Coronary artery (tissue), 2 donors: ENCODE results near the gene NTNG1.
"Not testable (repeated sequence)": the region's sequence is repeated elsewhere in the genome, so short reads cannot be mapped to it uniquely, and the experiment has no call there.

ENCODE experiments used
- DNase-seq: peaks from one replicate; pipeline ENCODE4 v3.0.0-alpha.2; 2017; ENCODE audit warnings: low spot score
- H3K27ac ChIP-seq, 2 donors: fragments of 200-600 bp; sonication (generic); one replicate each; pipeline ENCODE4 v1.5.1; 2016 to 2019
- H3K4me3 ChIP-seq: fragments of 200-600 bp; sonication (generic); 2 replicates; pipeline ENCODE4 v1.5.1; 2016; ENCODE audit warnings: mild to moderate bottlenecking, moderate library complexity
- CTCF ChIP-seq: fragments of 200-600 bp; sonication (generic); IDR thresholded peaks from one replicate; pipeline ENCODE4 v1.5.1; 2019; ENCODE audit warnings: antibody characterized with exemption

The NTNG1 gene

GRCh38 chr1:107153014-107153413, 12.2 kb downstream of the NTNG1 start:
- Histone ChIP-seq H3K27ac (no peak overlapping the region), H3K4me3 (no peak overlapping the region)
- no peak for TF ChIP-seq CTCF
- DNase-seq = no peak

GRCh38 chr1:107158496-107158895, 17.7 kb downstream of the NTNG1 start:
- no peak for DNase-seq
- TF ChIP-seq CTCF = no peak
- no peak overlapping the region for H3K4me3 ChIP-seq
- no peak overlapping the region for H3K27ac ChIP-seq

GRCh38 chr1:107158991-107159390, 18.2 kb downstream of the NTNG1 start:
- Histone ChIP-seq H3K27ac (no peak overlapping the region), H3K4me3 (no peak overlapping the region)
- no peak for DNase-seq
- TF ChIP-seq CTCF = no peak

- no peak for DNase-seq
- TF ChIP-seq CTCF = no peak
Observed at GRCh38 chr1:107162745-107163144, 21.9 kb downstream of the NTNG1 start.

GRCh38 chr1:107164901-107165300, 24.1 kb downstream of the NTNG1 start:
- DNase-seq, H3K27ac ChIP-seq, H3K4me3 ChIP-seq: not testable (repeated sequence)

More at GRCh38 chr1:107162745-107163144, 21.9 kb downstream of the NTNG1 start:
- Histone ChIP-seq H3K4me3 (no peak overlapping the region), H3K27ac (no peak overlapping the region)

GRCh38 chr1:107169615-107170014, 28.8 kb downstream of the NTNG1 start:
- H3K4me3 ChIP-seq = no peak overlapping the region
- no peak overlapping the region for H3K27ac ChIP-seq
- no peak for TF ChIP-seq CTCF
- DNase-seq = no peak

- no peak for TF ChIP-seq CTCF
- no peak overlapping the region for H3K27ac ChIP-seq
- no peak overlapping the region for H3K4me3 ChIP-seq
- no peak for DNase-seq
Observed at GRCh38 chr1:107171333-107171732, 30.5 kb downstream of the NTNG1 start.
